HCEC 1CT (cell line): ENCODE measurements around the gene MYBPC2.
A peak's percentile ranks its signal among the peaks of the same experiment; 100 is the strongest.
"Not testable (repeated sequence)": the region's sequence is repeated elsewhere in the genome, so short reads cannot be mapped to it uniquely, and the experiment has no call there.

Source experiments
- DNase-seq: peaks from one replicate; pipeline ENCODE4 v3.0.0-alpha.2; 2017

Gene MYBPC2

GRCh38 chr19:50432221-50433028 is at the start of gene MYBPC2:
TSS of gene MYBPC2 (plus strand) at chr19:50432892. CDS start at chr19:50432954, 62 bp downstream.
- DNase-seq, result no peak

GRCh38 chr19:50383001-50383851 is 49.5 kb upstream of the MYBPC2 start:
- peak; percentile 8 for DNase-seq

- DNase-seq, result peak; percentile 97
Observed at GRCh38 chr19:50383852-50384684, 48.6 kb upstream of the MYBPC2 start, which contains the start of gene POLD1. TSS of gene POLD1 (plus strand) at chr19:50384347. CDS start at chr19:50398852, 14,505 bp downstream.

- DNase-seq, result peak; percentile 2
Observed at GRCh38 chr19:50384685-50385535, 47.8 kb upstream of the MYBPC2 start.

DNA sequence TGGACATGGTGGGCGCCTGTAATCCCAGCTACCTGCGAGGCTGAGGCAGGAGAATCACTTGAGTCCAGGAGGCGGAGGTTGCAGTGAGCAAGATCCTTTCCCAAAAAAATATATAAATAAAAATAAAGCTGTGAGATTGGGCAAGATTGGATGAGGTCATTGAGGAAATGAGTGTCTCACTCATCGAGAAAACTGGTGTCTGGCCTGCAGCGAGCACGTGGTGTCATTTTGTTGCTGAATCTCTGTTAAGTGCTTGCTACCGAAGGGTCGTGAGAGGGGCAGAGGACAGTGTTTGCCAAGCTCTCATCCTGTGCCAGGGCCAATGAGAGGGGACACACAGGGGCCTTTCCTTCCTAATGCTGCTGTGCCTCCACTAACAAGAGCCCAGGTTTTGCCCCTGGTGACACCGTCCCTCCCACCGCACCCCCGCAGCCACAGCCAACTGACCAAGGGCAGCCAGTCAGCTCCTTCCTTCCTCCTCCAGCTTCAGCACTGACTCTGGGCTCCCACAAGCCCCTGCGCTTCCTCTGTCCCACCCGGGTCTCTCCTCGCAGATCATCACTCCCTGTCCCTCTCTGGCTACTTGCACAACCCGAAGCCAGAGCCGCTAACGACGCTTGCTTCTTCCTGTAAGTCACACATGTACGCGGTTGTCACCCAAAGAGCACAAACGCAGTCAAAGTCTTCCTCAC is 45.4 kb upstream of the MYBPC2 start:
- DNase-seq, result peak; percentile 57

DNA sequence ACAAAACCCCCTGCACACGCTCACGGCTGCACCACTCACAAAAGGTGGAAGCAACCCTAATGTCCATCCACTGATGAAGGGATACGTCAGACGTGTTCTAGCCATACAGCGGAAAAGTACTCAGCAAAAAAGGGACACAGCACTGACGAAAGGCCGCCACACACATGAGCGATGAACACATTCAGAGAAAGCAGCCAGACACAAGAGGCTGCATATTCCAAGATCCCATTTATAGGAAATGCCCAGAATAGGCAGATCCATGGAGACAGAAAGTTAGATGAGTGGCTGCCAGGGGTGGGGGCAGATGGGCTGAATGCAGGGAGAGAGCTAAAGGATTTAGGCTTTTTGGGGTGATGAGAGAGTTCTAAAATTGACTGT is 44.8 kb upstream of the MYBPC2 start:
- DNase-seq, result no peak

- not testable (repeated sequence) for DNase-seq
Observed at GRCh38 chr19:50390295-50390694, 42.4 kb upstream of the MYBPC2 start.

DNA sequence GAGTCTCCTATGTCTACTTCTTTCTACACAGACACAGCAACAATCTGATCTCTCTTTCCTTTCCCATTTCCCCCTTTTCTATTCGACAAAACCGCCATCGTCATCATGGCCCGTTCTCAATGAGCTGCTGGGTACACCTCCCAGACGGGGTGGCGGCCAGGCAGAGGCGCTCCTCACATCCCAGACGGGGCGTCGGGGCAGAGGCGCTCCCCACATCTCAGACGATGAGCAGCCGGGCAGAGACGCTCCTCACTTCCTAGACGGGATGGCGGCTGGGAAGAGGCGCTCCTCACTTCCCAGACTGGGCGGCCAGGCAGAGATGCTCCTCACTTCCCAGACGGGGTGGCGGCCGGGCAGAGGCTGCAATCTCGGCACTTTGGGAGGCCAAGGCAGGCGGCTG is 41.7 kb upstream of the MYBPC2 start:
- DNase-seq, result not testable (repeated sequence)

- no peak for DNase-seq
Observed at GRCh38 chr19:50392759-50393158, 39.9 kb upstream of the MYBPC2 start.

DNA sequence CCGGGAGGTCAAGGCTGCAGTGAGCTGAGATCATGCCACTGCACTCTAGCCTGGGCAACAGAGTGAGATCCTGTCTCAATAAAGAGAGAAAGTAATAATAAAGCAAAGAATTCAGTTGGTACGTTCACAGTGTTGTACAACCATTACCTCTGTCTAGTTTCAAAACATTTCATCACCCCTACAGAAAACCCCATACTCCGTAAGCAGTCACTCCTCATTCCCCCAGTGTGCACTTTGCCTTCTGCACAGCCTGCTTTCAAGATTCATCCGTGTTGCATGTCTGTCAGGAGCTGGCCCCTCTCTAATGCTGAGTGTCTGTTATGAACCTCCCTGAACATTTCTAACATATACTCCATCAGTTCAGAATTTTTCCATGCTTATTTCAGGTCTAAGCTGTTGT is 39.1 kb upstream of the MYBPC2 start:
- DNase-seq, result no peak

- DNase-seq, result no peak
Observed at GRCh38 chr19:50394017-50394416, 38.7 kb upstream of the MYBPC2 start.

GRCh38 chr19:50398675-50399367 is 33.9 kb upstream of the MYBPC2 start:
- DNase-seq, result no peak

- no peak for DNase-seq
Observed at GRCh38 chr19:50399368-50399745, 33.3 kb upstream of the MYBPC2 start.

- DNase-seq, result no peak
Observed at GRCh38 chr19:50401605-50402450, 30.9 kb upstream of the MYBPC2 start.

DNA sequence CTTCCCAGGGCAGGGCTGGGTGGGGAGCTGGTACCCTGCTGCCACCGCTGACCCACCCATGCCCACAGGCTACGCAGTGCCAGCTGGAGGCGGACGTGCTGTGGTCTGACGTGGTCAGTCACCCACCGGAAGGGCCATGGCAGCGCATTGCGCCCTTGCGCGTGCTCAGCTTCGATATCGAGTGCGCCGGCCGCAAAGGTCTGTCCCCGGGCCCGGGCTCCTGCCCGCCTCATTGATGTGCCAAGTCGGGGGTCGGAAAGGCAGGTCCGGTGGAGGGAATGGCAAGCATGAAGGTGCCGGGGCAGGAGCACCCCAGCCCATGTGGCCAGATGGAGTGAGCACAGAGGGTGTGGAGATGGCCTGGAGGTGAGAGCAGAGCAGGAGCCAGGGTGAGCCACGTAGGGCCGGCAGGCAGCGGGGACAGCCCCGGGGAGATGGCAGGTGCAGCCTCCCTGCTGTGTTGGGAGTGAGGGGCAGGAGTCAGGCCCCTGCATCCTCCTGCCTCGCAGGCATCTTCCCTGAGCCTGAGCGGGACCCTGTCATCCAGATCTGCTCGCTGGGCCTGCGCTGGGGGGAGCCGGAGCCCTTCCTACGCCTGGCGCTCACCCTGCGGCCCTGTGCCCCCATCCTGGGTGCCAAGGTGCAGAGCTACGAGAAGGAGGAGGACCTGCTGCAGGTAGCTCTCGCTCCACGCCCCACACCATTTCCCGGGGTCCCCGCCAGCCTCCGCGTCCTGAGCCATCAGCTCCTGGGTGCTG is 30.0 kb upstream of the MYBPC2 start:
- DNase-seq, result no peak

GRCh38 chr19:50406156-50406820 is 26.4 kb upstream of the MYBPC2 start:
- DNase-seq, result no peak

DNA sequence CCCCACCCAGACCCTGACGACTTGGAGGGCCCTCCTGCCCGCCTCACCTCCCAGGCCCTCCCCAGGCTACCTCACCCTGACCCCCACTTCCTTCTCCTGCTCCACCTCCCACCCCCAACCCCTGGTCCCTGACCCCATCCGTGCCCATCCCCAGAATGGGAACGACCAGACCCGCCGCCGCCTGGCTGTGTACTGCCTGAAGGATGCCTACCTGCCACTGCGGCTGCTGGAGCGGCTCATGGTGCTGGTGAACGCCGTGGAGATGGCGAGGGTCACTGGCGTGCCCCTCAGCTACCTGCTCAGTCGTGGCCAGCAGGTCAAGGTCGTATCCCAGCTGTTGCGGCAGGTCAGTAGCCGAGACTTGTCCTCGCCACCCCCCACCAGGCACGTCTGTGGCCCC is 25.9 kb upstream of the MYBPC2 start:
- DNase-seq, result no peak

DNA sequence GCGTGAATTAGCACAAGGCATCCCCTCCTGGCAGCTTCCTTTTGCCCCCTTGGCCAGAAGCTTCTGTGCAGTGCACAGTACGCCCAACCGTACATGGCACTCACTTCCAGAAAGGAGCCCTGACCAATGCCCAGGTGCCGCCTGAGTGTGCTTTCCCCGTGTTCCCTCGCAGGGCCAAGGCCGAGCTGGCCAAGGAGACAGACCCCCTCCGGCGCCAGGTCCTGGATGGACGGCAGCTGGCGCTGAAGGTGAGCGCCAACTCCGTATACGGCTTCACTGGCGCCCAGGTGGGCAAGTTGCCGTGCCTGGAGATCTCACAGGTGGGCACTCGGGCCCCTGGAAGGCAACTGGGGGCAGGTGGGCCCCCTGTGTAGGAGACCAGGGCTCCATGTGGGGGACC is 23.3 kb upstream of the MYBPC2 start:
- no peak for DNase-seq
